BJ (cell line): ENCODE measurements around the gene PRRT4. TPM values are rescaled to one million over a fixed set of nuclear protein-coding genes. Genes with fewer than 3 reads are reported as not detected.

ENCODE experiments used
- CTCF ChIA-PET: fragments of 350-600 bp; formaldehyde crosslinking; extraction: SDS; loops from one replicate; lab custom pipeline; 2021; ENCODE audit warnings: antibody characterized with exemption, inconsistent platforms; lab: Yijun Ruan, JAX
- POLR2A ChIA-PET: fragments of 300-600 bp; sonication (Branson Sonifier 250); formaldehyde crosslinking; extraction: SDS; loops from one replicate; lab custom pipeline; 2021; ENCODE audit warnings: antibody characterized with exemption; lab: Charles Lee
- DNase-seq: peaks from one replicate; pipeline ENCODE4 v3.0.0-alpha.2; 2011; ENCODE audit warnings: low read depth
- H3K27me3 ChIP-seq: 2 replicates; pipeline ENCODE4 v1.6.0; 2011; ENCODE audit warnings: low read length; ENCODE audit not compliant: control insufficient read depth, insufficient read depth
- H3K36me3 ChIP-seq: 2 replicates; pipeline ENCODE4 v1.5.1; 2011; ENCODE audit warnings: low read length; ENCODE audit not compliant: control insufficient read depth, insufficient read depth
- H3K4me3 ChIP-seq: 2 replicates; pipeline ENCODE4 v1.5.1; 2011; ENCODE audit warnings: low read depth, mild to moderate bottlenecking, control low read depth, low read length
- polyA plus RNA-seq: library from polyadenylated mRNA; depleted of rRNA; stranded (reverse); fragments of >200 nt; gene quantifications from 2 replicates; pipeline ENCODE4 v1.2.3, GENCODE V29; 2011
- TF ChIP-seq, protein P1 (sequence below): IDR thresholded peaks from 2 replicates; pipeline ENCODE4 v1.5.1; 2011; ENCODE audit warnings: low read depth, mild to moderate bottlenecking, control low read depth, inconsistent platforms, low read length, moderate library complexity; ENCODE audit not compliant: insufficient read depth

Gene PRRT4
- polyA plus RNA-seq, 1 experiment, result 0.07 TPM

- no peak for DNase-seq
- no peaks in the 10 kb centered on the region for H3K36me3 ChIP-seq
- ChIA-PET CTCF (interaction anchor here (0.6 to 7.1 kb wide), 7 partner anchors 8 to 85 kb away, joined by 3 to 45 read pairs (median 5); no protein-coding TSS in a partner anchor), POLR2A (no interaction called here)
- no peak overlapping the region for H3K4me3 ChIP-seq
- H3K27me3 ChIP-seq, result peaks cover 3% of the 10 kb centered on the region
- TF ChIP-seq, protein P1, sequence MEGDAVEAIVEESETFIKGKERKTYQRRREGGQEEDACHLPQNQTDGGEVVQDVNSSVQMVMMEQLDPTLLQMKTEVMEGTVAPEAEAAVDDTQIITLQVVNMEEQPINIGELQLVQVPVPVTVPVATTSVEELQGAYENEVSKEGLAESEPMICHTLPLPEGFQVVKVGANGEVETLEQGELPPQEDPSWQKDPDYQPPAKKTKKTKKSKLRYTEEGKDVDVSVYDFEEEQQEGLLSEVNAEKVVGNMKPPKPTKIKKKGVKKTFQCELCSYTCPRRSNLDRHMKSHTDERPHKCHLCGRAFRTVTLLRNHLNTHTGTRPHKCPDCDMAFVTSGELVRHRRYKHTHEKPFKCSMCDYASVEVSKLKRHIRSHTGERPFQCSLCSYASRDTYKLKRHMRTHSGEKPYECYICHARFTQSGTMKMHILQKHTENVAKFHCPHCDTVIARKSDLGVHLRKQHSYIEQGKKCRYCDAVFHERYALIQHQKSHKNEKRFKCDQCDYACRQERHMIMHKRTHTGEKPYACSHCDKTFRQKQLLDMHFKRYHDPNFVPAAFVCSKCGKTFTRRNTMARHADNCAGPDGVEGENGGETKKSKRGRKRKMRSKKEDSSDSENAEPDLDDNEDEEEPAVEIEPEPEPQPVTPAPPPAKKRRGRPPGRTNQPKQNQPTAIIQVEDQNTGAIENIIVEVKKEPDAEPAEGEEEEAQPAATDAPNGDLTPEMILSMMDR, result no peak
These were observed 12.6 kb upstream of the PRRT4 start for GRCh38 chr7:128374041-128374440.

DNA sequence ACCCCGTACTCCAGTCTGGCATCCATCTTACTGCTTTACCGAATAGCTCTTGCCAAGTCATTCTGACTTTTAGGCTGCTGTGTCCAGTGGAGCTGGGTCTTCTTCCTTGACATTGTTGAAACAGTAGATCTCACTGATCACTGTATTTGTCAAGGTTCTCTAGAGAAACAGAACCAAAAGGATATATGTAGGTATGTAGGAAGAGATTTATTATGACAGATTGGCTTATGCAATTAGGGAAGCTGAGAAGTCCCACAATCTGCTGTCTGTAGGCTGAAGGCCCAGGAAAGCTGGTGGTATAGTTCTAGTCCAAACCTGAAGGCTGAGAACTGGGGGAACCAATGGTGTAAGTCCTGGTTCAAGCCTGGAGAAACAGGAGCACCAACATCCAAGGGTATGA lies 12.1 kb upstream of the PRRT4 start:
- POLR2A ChIA-PET, result no interaction called here
- H3K36me3 ChIP-seq, result no peaks in the 10 kb centered on the region
- TF ChIP-seq, protein P1, result no peak
- no peak overlapping the region for H3K4me3 ChIP-seq
- CTCF ChIA-PET, result interaction anchor here (0.6 to 7.1 kb wide), 6 partner anchors 9 to 86 kb away, joined by 3 to 45 read pairs (median 6); no protein-coding TSS in a partner anchor
- H3K27me3 ChIP-seq, result peaks cover 3% of the 10 kb centered on the region
- DNase-seq, result no peak

- DNase-seq, result no peak
- CTCF ChIA-PET, result interaction anchor here (2.4 to 7.1 kb wide), 2 partner anchors 11 to 17 kb away, joined by 15 to 45 read pairs; no protein-coding TSS in a partner anchor
- peaks cover 9% of the 10 kb centered on the region for H3K27me3 ChIP-seq
- POLR2A ChIA-PET, result no interaction called here
- no peaks in the 10 kb centered on the region for H3K36me3 ChIP-seq
- TF ChIP-seq, protein P1, result no peak
- no peak overlapping the region for H3K4me3 ChIP-seq
These were observed 9.0 kb upstream of the PRRT4 start for GRCh38 chr7:128370491-128370890.

- CTCF ChIA-PET, result interaction anchor here (2.6 kb wide), 1 partner anchor 19 kb away, joined by 8 read pairs; no protein-coding TSS in a partner anchor
- TF ChIP-seq, protein P1, result no peak
- peaks cover 22% of the 10 kb centered on the region for H3K27me3 ChIP-seq
- DNase-seq, result no peak
- POLR2A ChIA-PET, result no interaction called here
- H3K36me3 ChIP-seq, result no peaks in the 10 kb centered on the region
- no peak overlapping the region for H3K4me3 ChIP-seq
These were observed 5.5 kb upstream of the PRRT4 start for GRCh38 chr7:128366986-128367385.

DNA sequence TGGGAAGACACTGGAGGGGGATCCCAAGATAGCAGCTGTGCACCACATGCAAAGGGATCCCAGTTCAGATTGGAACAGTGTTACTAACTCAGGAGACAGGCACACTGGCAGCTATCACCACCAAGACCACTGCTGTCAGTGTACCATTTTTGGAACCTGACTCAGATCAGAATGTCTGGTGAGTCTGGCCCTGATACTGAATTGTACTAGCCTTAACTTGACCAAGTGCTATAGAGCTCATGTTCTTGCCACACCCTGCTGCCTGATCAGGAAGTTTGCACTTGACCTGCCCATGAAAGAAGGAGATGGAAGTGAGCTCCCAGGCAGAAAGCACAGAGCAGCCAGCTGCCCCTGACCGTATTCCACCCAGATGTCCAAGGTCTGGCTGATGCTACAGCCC lies 4.8 kb upstream of the PRRT4 start:
- TF ChIP-seq, protein P1, result no peak
- POLR2A ChIA-PET, result no interaction called here
- DNase-seq, result no peak
- Histone ChIP-seq H3K36me3 (no peaks in the 10 kb centered on the region), H3K27me3 (peaks cover 24% of the 10 kb centered on the region), H3K4me3 (no peak overlapping the region)
- CTCF ChIA-PET, result interaction anchor here (2.6 kb wide), 1 partner anchor 19 kb away, joined by 8 read pairs; no protein-coding TSS in a partner anchor
